ENCODE measurements around the gene ZNF780B.

The ZNF780B gene

GRCh38 chr19:40025938-40026596, 30.0 kb downstream of the ZNF780B start:
- ATAC-seq = no peak
- no peak for TF ChIP-seq CSRNP3 (CRISPR knock-in tag; IDR thresholded peaks at IDR 0.05)
- TF ChIP-seq ESRRG (CRISPR knock-in tag; IDR thresholded peaks at IDR 0.05) = no peak
- TF ChIP-seq ZFP3 (CRISPR knock-in tag; IDR thresholded peaks at IDR 0.05) = no peak
- TF ChIP-seq PATZ1 (CRISPR knock-in tag; IDR thresholded peaks at IDR 0.05; ENCODE audit: borderline replicate concordance) = no peak
- TF ChIP-seq ARNTL (CRISPR knock-in tag; IDR thresholded peaks at IDR 0.05; ENCODE audit: borderline replicate concordance, low read depth) = no peak
- TF ChIP-seq GLIS3 (CRISPR knock-in tag; IDR thresholded peaks at IDR 0.05) = no peak
- TF ChIP-seq PPARA (CRISPR knock-in tag; IDR thresholded peaks at IDR 0.05; ENCODE audit: borderline replicate concordance) = no peak
- TF ChIP-seq POU6F1 (CRISPR knock-in tag; IDR thresholded peaks at IDR 0.05; ENCODE audit: borderline replicate concordance, low read depth) = no peak
- TF ChIP-seq TOX (CRISPR knock-in tag; IDR thresholded peaks at IDR 0.05; ENCODE audit: borderline replicate concordance) = no peak
- no peak for TF ChIP-seq ZNF8 (CRISPR knock-in tag; IDR thresholded peaks at IDR 0.05)
- no peak for TF ChIP-seq TSHZ2 (CRISPR knock-in tag; IDR thresholded peaks at IDR 0.05)
- TF ChIP-seq ZFP30 (CRISPR knock-in tag; IDR thresholded peaks at IDR 0.05) = no peak
- no peak for TF ChIP-seq OSR1 (CRISPR knock-in tag; IDR thresholded peaks at IDR 0.05)
- no peak for TF ChIP-seq BACH2 (CRISPR knock-in tag; IDR thresholded peaks at IDR 0.05; ENCODE audit: borderline replicate concordance)

- TF ChIP-seq RARB (CRISPR knock-in tag; IDR thresholded peaks at IDR 0.05) (no peak), GLIS3 (CRISPR knock-in tag; IDR thresholded peaks at IDR 0.05) (no peak), SNAI2 (CRISPR knock-in tag; IDR thresholded peaks at IDR 0.05) (no peak), ZFP30 (CRISPR knock-in tag; IDR thresholded peaks at IDR 0.05) (no peak), TOX (CRISPR knock-in tag; IDR thresholded peaks at IDR 0.05; ENCODE audit: borderline replicate concordance) (no peak), PPARA (CRISPR knock-in tag; IDR thresholded peaks at IDR 0.05; ENCODE audit: borderline replicate concordance) (no peak), ZNF8 (CRISPR knock-in tag; IDR thresholded peaks at IDR 0.05) (no peak), PATZ1 (CRISPR knock-in tag; IDR thresholded peaks at IDR 0.05; ENCODE audit: borderline replicate concordance) (no peak), OSR1 (CRISPR knock-in tag; IDR thresholded peaks at IDR 0.05) (no peak), ISL1 (CRISPR knock-in tag; IDR thresholded peaks at IDR 0.05) (no peak), CREB5 (CRISPR knock-in tag; IDR thresholded peaks at IDR 0.05; ENCODE audit: low read depth) (no peak), ZFP3 (CRISPR knock-in tag; IDR thresholded peaks at IDR 0.05) (no peak), CSRNP3 (CRISPR knock-in tag; IDR thresholded peaks at IDR 0.05) (no peak), ZNF565 (CRISPR knock-in tag; conservative IDR thresholded peaks at IDR 0.05; ENCODE audit: low read depth) (no peak)
- ATAC-seq = no peak
Observed at GRCh38 chr19:40023969-40024368, 32.1 kb downstream of the ZNF780B start.
